HG02981 (cell line): Measurements from ENCODE around the gene DUSP15.
"Not testable (repeated sequence)": the region's sequence is repeated elsewhere in the genome, so short reads cannot be mapped to it uniquely, and the experiment has no call there.

Source experiments
- ATAC-seq: cut with Tn5 transposase; IDR thresholded peaks from one replicate; pipeline ENCODE4 v1.9.1; 2021; ENCODE audit warnings: mild to moderate bottlenecking, moderate library complexity; ENCODE audit not compliant: unreplicated experiment

Gene DUSP15, protein sequence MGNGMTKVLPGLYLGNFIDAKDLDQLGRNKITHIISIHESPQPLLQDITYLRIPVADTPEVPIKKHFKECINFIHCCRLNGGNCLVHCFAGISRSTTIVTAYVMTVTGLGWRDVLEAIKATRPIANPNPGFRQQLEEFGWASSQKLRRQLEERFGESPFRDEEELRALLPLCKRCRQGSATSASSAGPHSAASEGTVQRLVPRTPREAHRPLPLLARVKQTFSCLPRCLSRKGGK

GRCh38 chr20:31869942-31870725 lies at the start of gene DUSP15, which contains the start of gene TTLL9:
Gene DUSP15 (minus strand): TSS chr20:31870527. CDS start chr20:31870337, 190 bp downstream.
Gene TTLL9 (plus strand): TSS chr20:31870634. CDS start chr20:31871127, 493 bp downstream.
- no peak for ATAC-seq

DNA sequence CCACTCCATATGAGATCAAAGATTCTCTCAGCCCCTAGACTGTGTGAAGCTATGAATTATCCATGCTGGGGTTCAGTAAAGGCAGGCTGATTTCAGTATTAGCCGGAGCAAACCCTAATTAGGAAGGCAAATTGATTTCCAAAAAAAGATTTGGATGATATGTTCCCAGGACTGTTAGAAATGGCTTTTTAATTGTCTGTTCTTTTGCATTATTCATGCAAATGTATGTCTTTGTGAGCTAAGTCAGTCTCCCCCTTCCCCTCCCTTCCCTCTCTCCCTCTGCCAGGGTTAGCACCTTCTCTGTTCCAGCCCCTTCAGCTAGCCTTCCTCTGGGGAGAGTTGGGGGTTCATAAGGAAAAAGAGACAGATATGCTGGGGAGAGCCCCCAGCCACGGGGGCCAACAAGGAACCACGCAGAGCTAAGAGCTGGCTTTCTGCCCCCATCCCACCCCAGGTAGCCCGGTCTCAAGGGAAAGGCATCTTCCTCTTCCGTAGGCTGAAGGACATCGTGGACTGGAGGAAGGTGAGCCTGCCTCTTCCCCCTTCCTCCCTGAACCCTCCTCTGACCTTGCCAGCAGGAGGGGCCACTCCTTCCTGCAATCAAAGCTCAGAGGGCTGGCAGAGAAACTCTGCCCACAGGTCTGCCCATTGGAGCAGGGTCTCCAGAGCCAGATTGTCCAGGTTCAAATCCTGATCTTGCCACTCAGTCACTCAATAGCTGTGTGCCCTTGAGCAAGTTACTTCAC lies 49.3 kb upstream of the DUSP15 start:
- no peak for ATAC-seq

GRCh38 chr20:31918466-31919105 lies 48.3 kb upstream of the DUSP15 start:
- no peak for ATAC-seq

- ATAC-seq: not testable (repeated sequence)
These were observed 47.7 kb upstream of the DUSP15 start for GRCh38 chr20:31917962-31918412.

- ATAC-seq: no peak
These were observed 46.4 kb upstream of the DUSP15 start for GRCh38 chr20:31916708-31917107.

DNA sequence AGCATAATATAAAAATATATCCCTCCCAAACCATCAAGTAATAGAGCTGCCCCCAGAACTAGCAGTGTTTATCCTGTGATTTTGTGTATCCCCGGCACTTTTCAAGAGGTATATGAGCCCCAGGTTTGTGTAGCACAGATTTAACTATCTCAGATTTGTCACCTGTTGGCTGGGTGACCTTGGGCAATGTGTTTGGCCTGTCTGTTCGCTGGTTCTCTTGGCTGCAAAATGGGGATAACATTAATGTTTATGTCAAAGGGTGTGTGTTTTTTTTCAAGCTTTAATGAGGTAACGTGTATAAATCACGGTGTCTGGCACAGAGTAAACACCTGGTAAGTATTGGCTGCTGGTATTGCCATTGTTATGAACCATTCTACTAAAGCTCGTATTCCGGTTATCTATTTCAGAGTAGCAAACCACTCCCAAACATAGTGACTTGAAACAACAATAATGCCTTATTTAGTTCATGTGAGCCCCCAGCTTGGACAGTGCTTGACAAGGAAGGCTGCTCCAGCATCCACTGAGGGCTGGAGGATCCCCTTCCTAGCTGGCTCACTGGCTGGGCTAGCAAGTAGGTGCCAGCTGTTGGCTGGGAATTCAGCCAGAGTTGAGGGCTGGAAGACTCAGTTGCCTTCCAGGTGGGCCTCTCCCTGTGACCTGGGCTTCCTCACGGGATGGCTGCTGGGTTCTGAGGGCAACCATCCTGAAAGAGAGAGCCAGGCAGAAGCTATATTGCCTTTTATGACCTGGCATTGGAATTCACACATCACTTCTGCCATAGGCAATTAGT lies 45.4 kb upstream of the DUSP15 start:
- no peak for ATAC-seq

GRCh38 chr20:31914170-31914569 lies 43.8 kb upstream of the DUSP15 start:
- no peak for ATAC-seq

- ATAC-seq: no peak
These were observed 43.3 kb upstream of the DUSP15 start for GRCh38 chr20:31913431-31914157.

DNA sequence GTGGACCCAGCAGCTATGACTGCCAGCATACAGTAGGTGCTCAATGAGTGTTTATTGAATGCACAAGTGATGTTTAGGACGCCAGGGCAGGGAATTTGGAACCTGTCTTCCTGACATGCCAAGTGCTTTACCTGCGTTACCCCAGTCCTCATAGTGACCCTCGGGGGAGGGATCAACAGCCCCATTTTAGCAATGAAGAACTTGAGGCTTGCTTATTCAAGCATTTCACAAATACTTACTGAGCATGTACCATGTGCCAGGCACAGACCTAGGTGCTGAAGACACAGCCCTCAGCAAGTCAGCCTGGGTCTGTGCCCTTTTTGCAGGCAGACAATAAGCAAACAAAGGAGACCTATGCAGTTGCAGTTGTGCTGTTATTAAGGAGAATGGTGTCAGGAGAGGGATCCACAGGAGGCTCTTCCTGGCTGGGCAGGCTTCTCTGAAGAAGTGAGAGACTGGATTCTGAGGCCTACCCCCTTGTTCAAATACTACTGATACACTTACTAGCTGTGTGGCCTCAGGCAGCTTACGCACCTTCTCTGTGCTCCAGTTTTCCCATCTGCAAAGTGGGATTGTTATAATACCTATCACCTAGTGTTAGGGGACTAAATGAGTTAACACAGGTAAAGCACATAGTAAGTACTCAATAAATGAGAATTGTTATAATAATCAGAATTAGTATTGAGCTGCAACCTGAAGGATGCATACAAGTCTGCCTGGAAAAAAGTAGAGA lies 39.9 kb upstream of the DUSP15 start:
- no peak for ATAC-seq

DNA sequence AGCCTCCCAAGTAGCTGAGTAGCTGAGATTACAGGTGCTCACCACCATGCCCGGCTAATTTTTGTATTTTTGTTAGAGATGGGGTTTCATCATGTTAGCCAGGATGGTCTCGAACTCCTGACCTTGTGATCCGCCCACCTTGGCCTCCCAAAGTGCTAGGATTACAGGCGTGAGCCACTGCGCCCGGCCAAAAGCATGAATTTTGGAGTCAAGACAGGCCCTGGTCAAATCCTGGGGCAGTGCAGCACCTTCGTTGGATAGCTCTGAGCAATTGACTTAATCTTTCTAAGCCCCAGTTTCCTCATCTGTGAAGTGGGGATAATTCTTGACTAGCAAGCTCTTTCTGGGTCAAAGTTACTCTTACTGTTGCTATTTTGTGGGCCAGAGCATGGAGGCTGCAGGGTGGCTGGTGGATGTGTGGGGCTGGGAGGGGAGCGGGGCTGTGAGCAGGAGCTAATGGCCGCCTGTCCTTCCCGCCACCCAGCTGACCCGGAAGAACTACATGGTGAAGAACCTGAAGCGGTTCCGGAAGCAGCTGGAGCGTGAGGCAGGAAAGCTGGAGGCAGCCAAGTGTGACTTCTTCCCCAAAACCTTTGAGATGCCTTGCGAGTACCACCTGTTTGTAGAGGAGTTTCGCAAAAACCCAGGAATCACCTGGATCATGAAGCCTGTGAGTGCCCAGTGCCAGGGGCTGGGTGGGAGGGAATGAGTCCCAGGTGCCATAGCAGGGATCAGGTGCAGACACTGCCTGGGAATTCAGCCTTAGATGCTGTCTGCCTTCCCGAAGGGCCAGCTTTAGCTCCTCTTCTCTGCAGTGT lies 39.1 kb upstream of the DUSP15 start:
- ATAC-seq: no peak

DNA sequence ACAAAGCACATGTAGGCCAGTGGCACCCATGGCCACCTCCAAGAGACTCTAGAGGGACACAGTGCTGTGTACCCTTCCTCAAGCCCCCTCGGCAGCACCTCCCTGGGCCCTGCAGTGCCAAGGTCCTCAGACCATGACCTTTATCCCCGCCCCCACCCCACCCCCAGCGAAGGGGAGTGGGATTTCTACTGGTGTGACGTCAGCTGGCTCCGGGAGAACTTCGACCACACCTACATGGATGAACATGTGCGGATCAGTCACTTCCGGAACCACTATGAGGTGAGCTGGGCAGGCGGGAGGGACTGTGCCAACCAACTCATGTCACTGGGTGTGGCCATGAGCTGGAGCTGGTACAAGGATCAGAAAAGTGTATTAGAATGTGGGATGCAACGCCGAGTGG lies 38.1 kb upstream of the DUSP15 start:
- ATAC-seq: no peak

DNA sequence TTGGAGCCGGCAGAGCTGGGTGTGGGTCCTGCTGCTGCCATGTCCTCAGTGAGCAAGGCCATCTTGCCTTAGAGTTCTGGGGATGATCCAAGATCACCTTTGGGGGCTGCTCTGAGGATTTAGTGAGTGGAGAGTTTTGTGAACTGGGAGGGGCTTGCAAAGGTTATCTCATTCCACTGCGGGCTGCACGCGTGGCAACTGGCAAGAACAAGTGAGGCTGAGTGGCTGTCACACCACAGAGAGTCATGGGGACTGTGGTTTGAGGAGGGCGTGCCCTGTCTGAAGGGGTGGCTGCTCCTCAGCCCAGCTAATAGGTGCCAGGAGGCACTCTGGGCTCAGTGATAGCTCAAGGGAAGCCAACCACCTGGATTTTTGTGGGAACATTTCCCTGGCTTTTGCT lies 37.7 kb upstream of the DUSP15 start:
- no peak for ATAC-seq

DNA sequence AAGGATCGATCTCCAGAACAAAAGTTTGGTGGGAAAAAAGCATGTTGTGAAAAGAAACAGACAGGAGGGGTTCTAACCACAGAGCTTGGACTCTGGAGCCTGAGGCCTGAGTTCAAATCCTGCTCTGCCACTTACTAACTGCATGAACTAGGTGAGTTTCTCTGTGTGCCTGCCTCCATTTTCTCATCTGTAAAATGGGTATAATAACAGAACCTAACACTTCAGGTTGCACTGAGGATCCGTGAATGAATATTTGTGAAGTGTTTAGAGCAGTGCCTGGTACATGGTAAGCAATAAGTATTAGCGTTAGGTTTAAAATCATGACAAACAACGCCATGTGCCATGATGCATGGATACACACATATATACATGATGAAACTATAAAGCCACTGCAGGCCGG lies 36.7 kb upstream of the DUSP15 start:
- ATAC-seq: no peak

DNA sequence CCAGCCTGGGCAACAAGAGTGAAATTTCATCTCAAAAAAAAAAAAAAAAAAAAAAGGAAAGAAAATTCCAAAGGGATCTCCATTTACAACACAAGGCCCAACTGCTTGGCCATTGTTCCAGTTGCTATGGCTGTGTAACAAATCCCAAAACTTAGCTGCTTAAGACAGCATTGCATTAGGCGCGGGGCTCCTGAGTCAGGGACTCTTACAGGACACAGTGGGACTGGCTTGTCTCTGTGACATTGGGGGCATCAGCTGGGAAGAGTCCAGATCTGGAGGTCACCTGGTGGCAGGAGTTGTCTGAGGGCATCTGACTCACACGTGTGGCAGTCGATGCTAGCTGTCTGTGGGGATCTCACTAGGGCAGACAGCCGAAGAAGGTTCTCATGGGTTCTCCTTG lies 35.7 kb upstream of the DUSP15 start:
- ATAC-seq: no peak

- no peak for ATAC-seq
These were observed 33.5 kb upstream of the DUSP15 start for GRCh38 chr20:31903627-31904386.

DNA sequence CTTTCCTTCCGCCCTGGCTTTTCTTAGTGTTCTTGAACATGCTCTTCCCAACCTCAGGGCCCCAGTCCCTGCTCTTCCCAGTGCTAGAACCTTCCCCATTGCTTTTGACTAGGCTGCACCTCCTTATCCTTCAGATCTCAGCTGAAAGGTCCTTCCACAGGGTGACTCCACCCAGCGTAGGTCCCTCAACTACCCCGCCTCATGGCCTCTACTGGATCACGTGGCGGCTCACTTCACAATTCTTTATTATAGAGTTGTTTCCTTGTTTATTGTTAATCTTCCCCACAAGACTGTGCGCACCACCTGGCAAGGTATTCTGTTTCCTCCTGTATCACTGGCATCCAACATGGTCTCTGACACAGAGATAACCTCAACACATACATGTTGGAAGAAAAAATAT lies 31.3 kb upstream of the DUSP15 start:
- ATAC-seq: no peak

GRCh38 chr20:31897541-31897940 lies 27.2 kb upstream of the DUSP15 start:
- ATAC-seq: no peak
